H1 (cell line): ENCODE results near the gene RNU6-7.

Experiments used
- CTCF ChIP-seq, 3 experiments: IDR thresholded peaks; 1 replicate in 2 of 3; 2 replicates in 1 of 3; pipeline versions ENCODE4 v1.5.1 to v1.6.1; 2011; ENCODE audit warnings: low read length in 3 of 3, mild to moderate bottlenecking in 3 of 3, inconsistent platforms in 2 of 3, low read depth in 1 of 3, moderate library complexity in 1 of 3; ENCODE audit not compliant: insufficient read depth in 1 of 3; ENCODE audit errors: control extremely low read depth in 1 of 3
- NANOG ChIP-seq: IDR thresholded peaks from 2 replicates; pipeline ENCODE4 v1.6.1; 2011; ENCODE audit warnings: low read length, low read depth, mild to moderate bottlenecking, inconsistent platforms; ENCODE audit not compliant: insufficient read depth, poor library complexity, severe bottlenecking
- POLR2A ChIP-seq, 2 experiments: IDR thresholded peaks; 1 replicate in 1 of 2; 2 replicates in 1 of 2; pipeline ENCODE4 v1.6.1; 2011; ENCODE audit warnings: low read depth in 2 of 2, low read length in 2 of 2, mild to moderate bottlenecking in 2 of 2; ENCODE audit errors: control extremely low read depth in 1 of 2
- SP1 ChIP-seq: IDR thresholded peaks from 2 replicates; pipeline ENCODE4 v1.6.1; 2011; ENCODE audit warnings: low read depth, low read length
- TCF12 ChIP-seq: IDR thresholded peaks from 2 replicates; pipeline ENCODE4 v1.6.1; 2011; ENCODE audit warnings: low read depth, mild to moderate bottlenecking, low read length
- ZNF274 ChIP-seq: IDR thresholded peaks from 2 replicates; pipeline ENCODE4 v1.7.0; 2012; ENCODE audit warnings: low read length, borderline replicate concordance; ENCODE audit errors: extremely low read depth

GRCh38 chr14:32226056-32226455, 24.2 kb downstream of the RNU6-7 start:
- TF ChIP-seq TCF12 = no peak
- no peak for TF ChIP-seq POLR2A (IDR thresholded peaks at IDR 0.05; ENCODE audit: control extremely low read depth in 1 of 2, low read depth in 2 of 2, low read length in 2 of 2)
- no peak for TF ChIP-seq SP1
- TF ChIP-seq NANOG = no peak
- no peak for TF ChIP-seq CTCF (IDR thresholded peaks at IDR 0.05; ENCODE audit: control extremely low read depth in 1 of 3, insufficient read depth in 1 of 3, low read depth in 1 of 3, low read length in 3 of 3)
- no peak for TF ChIP-seq ZNF274
